Skeletal muscle tissue (tissue), 4 donors: Measurements from ENCODE around the gene IRF2BP1. TPM values are rescaled to one million over a fixed set of nuclear protein-coding genes. Genes with fewer than 3 reads are reported as not detected.

Experiments used
- H3K27ac ChIP-seq: one replicate; pipeline ENCODE4 v1.7.0; 2013; ENCODE audit warnings: mild to moderate bottlenecking, low read depth, low read length, inconsistent platforms
- H3K27me3 ChIP-seq, 3 donors: one replicate each; pipeline ENCODE4 v1.7.0; 2013; ENCODE audit warnings: low read length in 3 of 3; ENCODE audit not compliant: control insufficient read depth in 3 of 3, insufficient read depth in 3 of 3
- H3K36me3 ChIP-seq, 3 donors: one replicate each; pipeline ENCODE4 v1.7.0; 2013; ENCODE audit warnings: low read length in 3 of 3; ENCODE audit not compliant: control insufficient read depth in 3 of 3, insufficient read depth in 3 of 3
- H3K4me1 ChIP-seq, 3 donors: one replicate each; pipeline ENCODE4 v1.7.0; 2013; ENCODE audit warnings: low read length in 3 of 3, mild to moderate bottlenecking in 3 of 3; ENCODE audit not compliant: control insufficient read depth in 3 of 3, insufficient read depth in 3 of 3
- H3K4me3 ChIP-seq, 3 donors: one replicate each; pipeline ENCODE4 v1.7.0; 2013; ENCODE audit warnings: low read length in 3 of 3
- H3K9ac ChIP-seq, 3 donors: one replicate each; pipeline ENCODE4 v1.7.0; 2013; ENCODE audit warnings: low read length in 3 of 3, mild to moderate bottlenecking in 3 of 3, moderate library complexity in 2 of 3, low read depth in 1 of 3
- H3K9me3 ChIP-seq, 3 donors: one replicate each; pipeline ENCODE4 v1.7.0; 2013; ENCODE audit warnings: low read length in 3 of 3; ENCODE audit not compliant: control insufficient read depth in 3 of 3
- total RNA-seq: library from RNA; depleted of rRNA; stranded (reverse); fragments of >200 nt; gene quantifications from one replicate; pipeline ENCODE4 v1.2.3, GENCODE V29; 2014
- donor health status: Osteomylitis.

The IRF2BP1 gene
- total RNA-seq, 1 donor from 2014 or later: 24.5 TPM

DNA sequence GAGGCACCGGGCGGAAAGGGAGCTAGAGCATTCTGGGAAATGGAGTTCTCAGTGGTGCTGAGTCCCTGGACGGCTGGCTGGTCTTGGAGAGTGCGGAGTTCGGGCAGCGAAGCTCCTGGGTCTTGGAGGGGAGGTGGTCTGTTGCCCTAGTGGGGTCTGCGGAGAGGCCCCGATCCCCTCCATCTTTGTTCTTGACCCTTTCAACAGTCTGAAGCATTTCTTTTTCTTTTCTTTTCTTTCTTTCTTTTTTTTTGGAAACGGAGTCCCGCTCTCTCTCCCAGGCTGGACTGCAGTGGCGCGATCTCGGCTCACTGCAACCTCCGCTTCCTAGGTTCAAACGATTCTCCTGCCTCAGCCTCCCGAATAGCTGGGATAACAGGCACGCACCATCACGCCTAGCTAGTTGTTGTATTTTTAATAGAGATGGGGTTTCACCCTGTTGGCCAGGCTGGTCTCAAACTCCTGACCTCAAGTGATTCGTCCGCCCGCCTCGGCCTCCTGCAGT lies 22.6 kb downstream of the IRF2BP1 start:
- H3K4me3 ChIP-seq: peak overlapping the region; percentile 58 to 77 (median 75)
- no peaks in the 10 kb centered on the region for H3K9me3 ChIP-seq
- H3K27ac ChIP-seq: no peak overlapping the region
- peaks cover 4 to 20% (median 20%) of the 10 kb centered on the region in 3 donors for H3K27me3 ChIP-seq
- peak overlapping the region in 2 of 3 donors; percentile 51 to 62 for H3K9ac ChIP-seq
- peaks cover 7 to 20% (median 14%) of the 10 kb centered on the region in 3 donors for H3K4me1 ChIP-seq
- peaks cover 4 to 10% (median 7%) of the 10 kb centered on the region in 3 donors for H3K36me3 ChIP-seq

DNA sequence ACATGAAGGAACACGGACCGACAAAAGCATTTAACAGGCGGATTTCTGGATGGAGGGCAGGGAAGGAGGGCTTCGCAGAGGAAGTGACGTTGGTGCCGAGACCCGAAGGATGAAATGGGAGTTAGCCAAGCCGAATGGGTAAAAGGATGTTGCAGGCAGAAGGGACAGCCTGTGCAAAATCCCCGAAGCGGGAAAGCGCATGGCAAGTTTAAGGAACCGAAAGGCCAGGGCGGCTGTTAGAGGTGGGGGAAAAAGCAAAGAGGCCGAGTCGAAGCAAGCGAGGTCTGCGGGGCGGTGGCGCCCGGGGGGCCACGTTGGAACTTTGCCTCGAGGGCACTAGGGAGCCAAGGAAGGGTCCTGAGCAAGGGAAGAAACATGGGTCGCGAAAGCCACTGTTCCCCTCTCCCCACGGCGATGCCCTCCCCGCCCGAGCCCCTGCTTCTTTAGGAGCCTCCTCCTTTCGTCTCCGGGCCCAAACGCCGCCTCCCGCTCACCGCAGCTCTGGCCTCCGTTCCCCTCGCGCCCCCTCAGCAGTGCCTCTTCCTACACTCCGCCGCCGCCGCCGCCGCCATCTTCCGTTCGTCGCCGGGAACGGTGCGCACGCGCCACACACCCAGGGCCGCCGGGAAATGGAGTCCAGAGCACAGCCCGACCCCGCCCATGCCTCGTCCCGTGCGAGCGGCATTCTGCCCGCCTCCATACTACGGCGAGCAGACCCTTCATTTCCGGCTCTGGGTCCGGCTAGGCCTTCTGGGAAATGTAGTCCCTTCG lies 23.2 kb downstream of the IRF2BP1 start, which contains the start of gene SYMPK:
TSS of gene SYMPK (minus strand) at position 584 of the 771 bp plus-strand sequence. CDS start 8,652 bp downstream, outside the sequence.
- H3K27ac ChIP-seq: peak within 1 kb of the TSS; percentile 80
- H3K4me1 ChIP-seq: peaks cover 7 to 20% (median 14%) of the 10 kb centered on the region in 3 donors
- peak within 1 kb of the TSS; percentile 92 to 96 (median 93) for H3K9ac ChIP-seq
- peaks cover 4 to 20% (median 20%) of the 10 kb centered on the region in 3 donors for H3K27me3 ChIP-seq
- H3K9me3 ChIP-seq: no peaks in the 10 kb centered on the region
- H3K36me3 ChIP-seq: peaks cover 6 to 11% (median 10%) of the 10 kb centered on the region in 3 donors
- peak within 1 kb of the TSS; percentile 82 to 96 (median 91) for H3K4me3 ChIP-seq

DNA sequence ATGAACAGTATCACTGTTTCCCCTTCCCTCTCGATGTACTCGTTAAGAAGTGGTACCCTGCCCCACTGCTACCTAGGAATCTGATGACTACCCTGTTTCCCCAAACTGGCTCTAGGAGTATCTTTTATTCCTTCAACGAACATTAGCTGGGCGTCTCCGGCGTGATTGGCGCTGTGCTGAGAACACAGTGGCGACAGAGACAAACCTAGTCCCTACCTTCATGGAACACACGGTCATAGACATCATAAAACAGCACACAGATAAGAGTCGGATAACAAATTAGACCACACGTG lies 23.7 kb downstream of the IRF2BP1 start:
- Histone ChIP-seq H3K9ac (peak overlapping the region; percentile 92 to 96 (median 93)), H3K27ac (peak overlapping the region; percentile 80), H3K9me3 (no peaks in the 10 kb centered on the region), H3K4me3 (peak overlapping the region; percentile 82 to 96 (median 91)), H3K27me3 (peaks cover 4 to 20% (median 20%) of the 10 kb centered on the region in 3 donors), H3K4me1 (peaks cover 7 to 20% (median 14%) of the 10 kb centered on the region in 3 donors), H3K36me3 (peaks cover 6 to 11% (median 10%) of the 10 kb centered on the region in 3 donors)

DNA sequence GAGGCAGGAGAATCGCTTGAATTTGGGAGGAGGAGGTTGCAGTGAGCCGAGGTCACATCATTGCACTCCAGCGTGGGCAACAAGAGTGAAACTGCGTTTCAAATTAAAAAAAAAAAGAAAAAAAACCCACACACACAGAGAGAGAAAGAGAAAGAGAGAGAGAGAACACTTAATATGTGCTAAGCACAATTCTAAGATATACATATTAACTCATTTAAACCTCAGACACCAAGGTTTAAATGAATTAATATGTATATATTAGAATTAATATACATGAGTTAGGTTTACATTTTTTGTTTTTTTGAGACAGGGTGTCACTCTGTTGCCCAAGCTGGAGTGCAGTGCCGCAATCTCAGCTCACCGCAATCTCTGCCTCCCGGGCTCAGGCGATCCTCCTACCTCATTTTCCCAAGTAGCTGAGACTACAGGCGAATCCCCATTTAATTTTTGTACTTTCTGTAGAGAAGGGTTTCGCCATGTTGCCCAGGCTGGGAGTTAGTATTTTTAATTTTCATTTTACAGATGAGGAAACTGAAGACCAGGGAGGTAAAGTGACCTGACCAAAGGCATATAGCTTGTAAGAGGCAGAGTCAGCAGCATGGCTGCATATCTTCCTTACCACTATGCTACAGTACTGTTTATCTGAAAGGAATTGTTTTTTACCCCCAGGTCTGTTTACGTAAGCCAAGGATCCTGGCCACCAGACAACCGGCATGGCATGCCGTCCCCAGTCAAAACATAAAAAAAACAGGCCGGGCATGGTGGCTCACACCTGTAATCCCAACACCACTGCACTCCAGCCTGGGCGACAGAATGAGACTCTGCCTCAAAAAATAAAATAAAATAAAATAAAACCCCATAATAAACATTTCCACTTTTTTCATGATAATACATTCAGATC lies 25.3 kb downstream of the IRF2BP1 start:
- no peak overlapping the region for H3K27ac ChIP-seq
- no peak overlapping the region for H3K4me3 ChIP-seq

DNA sequence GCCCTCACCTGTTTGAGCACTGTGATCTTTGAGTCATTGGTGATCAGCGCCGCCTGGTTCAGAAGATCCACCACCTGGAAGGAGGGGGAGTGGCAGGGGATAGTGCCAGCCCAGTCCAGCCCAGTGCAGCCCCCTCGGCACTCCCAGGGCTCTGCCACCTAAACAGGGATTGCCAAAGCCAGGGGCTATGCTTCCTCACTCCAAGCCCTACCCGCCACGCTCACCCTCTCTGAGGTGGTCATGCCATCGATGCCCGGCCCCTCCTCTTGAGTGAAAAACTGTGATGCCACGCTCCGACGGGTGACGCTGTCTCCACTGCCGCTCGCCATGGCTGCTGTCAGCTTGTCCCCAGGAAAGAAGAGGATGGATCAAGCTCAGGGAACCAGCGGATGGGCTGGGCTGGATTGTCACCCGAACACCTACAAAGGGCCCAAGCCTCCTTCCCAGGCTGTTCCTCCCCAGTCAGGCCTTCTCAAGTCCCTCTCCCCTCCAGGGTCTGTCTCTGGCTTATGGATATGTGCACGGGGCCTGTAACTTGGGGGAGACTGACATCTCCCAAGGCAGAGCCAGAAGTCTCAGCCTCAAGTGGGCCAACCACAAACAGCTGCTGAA lies 31.7 kb downstream of the IRF2BP1 start:
- no peak overlapping the region for H3K4me3 ChIP-seq
- no peaks in the 10 kb centered on the region for H3K9me3 ChIP-seq
- peaks cover 40 to 49% (median 49%) of the 10 kb centered on the region in 3 donors for H3K36me3 ChIP-seq
- no peak overlapping the region for H3K27ac ChIP-seq
- H3K4me1 ChIP-seq: no peaks in the 10 kb centered on the region
- H3K9ac ChIP-seq: no peak overlapping the region
- H3K27me3 ChIP-seq: no peaks in the 10 kb centered on the region

More for the DNA sequence above, 25.3 kb downstream of the IRF2BP1 start:
- Histone ChIP-seq H3K9me3 (no peaks in the 10 kb centered on the region), H3K4me1 (peaks cover 7 to 20% (median 14%) of the 10 kb centered on the region in 3 donors), H3K36me3 (peaks cover 6 to 11% (median 10%) of the 10 kb centered on the region in 3 donors), H3K9ac (no peak overlapping the region), H3K27me3 (peaks cover 4 to 19% (median 18%) of the 10 kb centered on the region in 3 donors)

DNA sequence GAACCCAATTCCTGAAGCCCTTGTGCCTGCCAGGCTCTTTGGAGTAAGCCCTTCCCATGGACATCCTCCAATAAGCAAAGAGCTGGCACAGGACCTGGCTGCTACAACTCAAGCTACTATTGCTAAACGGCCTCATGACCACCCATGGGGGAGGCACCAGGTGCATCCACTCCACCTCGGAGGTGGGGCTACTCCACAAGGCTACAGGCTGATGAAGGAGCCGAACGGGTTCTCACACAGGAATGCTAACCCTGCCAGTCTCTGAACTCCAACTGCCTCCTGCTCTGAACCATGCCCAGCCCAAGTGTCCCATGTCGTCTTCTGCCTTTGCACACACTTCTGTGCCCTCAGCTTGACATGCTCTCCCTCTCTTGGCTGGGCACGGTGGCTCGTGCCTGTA lies 33.0 kb downstream of the IRF2BP1 start:
- Histone ChIP-seq H3K4me1 (no peaks in the 10 kb centered on the region), H3K36me3 (peaks cover 47 to 57% (median 52%) of the 10 kb centered on the region in 3 donors), H3K9ac (no peak overlapping the region), H3K9me3 (no peaks in the 10 kb centered on the region), H3K27me3 (no peaks in the 10 kb centered on the region), H3K4me3 (no peak overlapping the region), H3K27ac (no peak overlapping the region)

DNA sequence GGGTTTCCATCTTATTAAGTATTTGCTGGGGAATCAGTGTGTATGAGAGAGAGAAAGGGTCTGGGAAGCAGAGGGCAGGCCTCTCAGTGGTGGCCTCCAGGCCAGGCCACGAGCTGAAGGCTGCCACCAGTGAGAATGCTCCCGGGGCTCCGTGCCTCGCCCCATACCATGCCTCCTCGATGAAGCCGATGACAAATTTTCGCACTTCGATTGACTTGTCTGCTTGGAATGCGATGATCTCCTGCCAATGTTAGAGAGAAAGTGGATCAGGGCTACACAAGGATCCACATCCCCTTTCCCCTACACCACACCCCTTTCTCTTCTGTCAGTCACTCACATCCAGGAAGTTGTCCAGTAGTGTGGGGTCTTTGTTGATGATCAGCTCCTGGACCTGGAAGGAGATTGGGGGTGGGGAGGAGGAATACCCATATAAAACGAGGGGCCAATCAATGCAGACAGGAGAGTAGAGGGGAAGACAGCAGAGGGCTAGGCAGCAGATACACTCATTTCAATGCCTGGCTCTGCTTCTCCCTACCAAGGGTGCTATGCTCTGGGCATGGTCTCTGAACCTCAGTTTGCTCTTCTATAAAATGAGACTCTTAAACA lies 33.7 kb downstream of the IRF2BP1 start:
- H3K9ac ChIP-seq: no peak overlapping the region
- no peaks in the 10 kb centered on the region for H3K27me3 ChIP-seq
- no peaks in the 10 kb centered on the region for H3K9me3 ChIP-seq
- H3K4me1 ChIP-seq: no peaks in the 10 kb centered on the region
- peaks cover 54 to 64% (median 59%) of the 10 kb centered on the region in 3 donors for H3K36me3 ChIP-seq
- no peak overlapping the region for H3K27ac ChIP-seq
- no peak overlapping the region for H3K4me3 ChIP-seq

DNA sequence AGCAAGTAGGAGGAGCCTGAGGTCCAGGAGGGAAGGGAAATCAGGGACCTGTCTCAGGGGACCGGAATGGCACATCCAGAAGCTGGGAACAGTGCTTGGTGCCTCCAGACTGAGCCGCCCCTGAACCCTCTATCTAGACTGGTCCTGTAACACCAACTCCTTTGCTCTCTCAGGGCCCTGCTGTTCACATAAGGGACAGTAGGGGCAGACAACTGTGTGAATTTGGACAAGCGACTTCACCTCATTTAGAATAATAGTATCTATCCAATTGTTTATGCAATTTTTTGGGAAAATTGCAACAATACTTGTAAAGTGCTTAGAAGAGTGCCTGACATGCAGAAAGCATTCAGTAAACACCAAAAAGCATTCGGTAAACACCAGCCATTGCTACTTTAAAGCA lies 37.0 kb downstream of the IRF2BP1 start:
- Histone ChIP-seq H3K36me3 (peaks cover 57 to 74% (median 73%) of the 10 kb centered on the region in 3 donors), H3K9me3 (no peaks in the 10 kb centered on the region), H3K4me1 (no peaks in the 10 kb centered on the region), H3K4me3 (no peak overlapping the region), H3K27ac (no peak overlapping the region), H3K27me3 (no peaks in the 10 kb centered on the region), H3K9ac (no peak overlapping the region)

DNA sequence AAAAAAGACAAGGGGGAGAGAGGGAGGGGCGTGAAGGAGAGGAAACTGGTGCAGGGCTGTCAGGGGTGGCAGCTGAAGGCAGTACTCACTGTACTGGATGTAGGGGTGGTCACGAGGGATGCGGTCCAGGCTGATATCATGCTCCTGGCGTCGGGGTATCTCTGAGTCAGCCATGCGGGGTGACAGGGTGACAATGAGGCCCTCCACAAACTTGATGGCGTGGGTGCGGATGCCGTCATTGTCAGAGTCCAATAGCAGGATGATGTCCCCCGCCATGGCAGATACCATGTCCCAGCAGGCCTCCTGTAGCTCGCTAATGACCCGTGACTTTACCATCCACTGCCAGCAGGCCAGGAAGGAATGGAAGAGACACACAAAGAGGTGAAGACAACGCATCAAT lies 38.3 kb downstream of the IRF2BP1 start:
- Histone ChIP-seq H3K27ac (no peak overlapping the region), H3K27me3 (no peaks in the 10 kb centered on the region), H3K4me1 (no peaks in the 10 kb centered on the region), H3K36me3 (peaks cover 59 to 75% (median 72%) of the 10 kb centered on the region in 3 donors), H3K9ac (no peak overlapping the region), H3K9me3 (no peaks in the 10 kb centered on the region), H3K4me3 (no peak overlapping the region)
